ENCODE measurements around the gene ISLR. TPM values are rescaled to one million over a fixed set of nuclear protein-coding genes. Genes with fewer than 3 reads are reported as not detected.

The ISLR gene
- total RNA-seq, 1 experiment from 2014 or later: 0.11 TPM

- H2BK15ac ChIP-seq (ENCODE audit: low read depth, low read length): no peak overlapping the region
- no peak overlapping the region for H3K56ac ChIP-seq (ENCODE audit: insufficient read length, low read depth, low read length)
- no peak overlapping the region for H2BK5ac ChIP-seq (ENCODE audit: insufficient read length, low read length)
- H2AFZ ChIP-seq (ENCODE audit: low read length): no peak overlapping the region
- Mint-ChIP-seq H3K27ac (no peak overlapping the region; a peak in 1 of 7 replicates), H3K36me3 (ENCODE audit: insufficient read depth in 1 of 3, low read depth in 3 of 3) (no peaks in the 10 kb centered on the region; a peak in 3 of 7 replicates), H3K27me3 (ENCODE audit: low read depth) (peaks cover 99% of the 10 kb centered on the region), H3K4me1 (peaks cover 49 to 59% of the 10 kb centered on the region in 2 experiments), H3K9me3 (peaks cover 2 to 6% of the 10 kb centered on the region in 2 experiments; a peak in 2 of 5 replicates), H3K4me3 (peak overlapping the region; percentile 36 to 78)
- no peaks in the 10 kb centered on the region for H3K9me3 ChIP-seq (ENCODE audit: control insufficient read depth, low read depth, low read length)
- DNase-seq: peak; percentile 73
- peaks cover 4% of the 10 kb centered on the region for H4K20me1 ChIP-seq (ENCODE audit: control insufficient read depth, insufficient read depth, insufficient read length)
- TF ChIP-seq CTCF (conservative IDR thresholded peaks at IDR 0.05): no peak
- H3K23me2 ChIP-seq (ENCODE audit: insufficient read length, low read depth, low read length, poor library complexity, severe bottlenecking): peaks cover 20% of the 10 kb centered on the region
- H3K79me1 ChIP-seq (ENCODE audit: insufficient read depth, low read depth, low read length, poor library complexity, severe bottlenecking): no peaks in the 10 kb centered on the region
- no peak overlapping the region for H3T11ph ChIP-seq (ENCODE audit: low read length)
- no peak overlapping the region for H4K91ac ChIP-seq (ENCODE audit: insufficient read length, low read depth, low read length)
- no peak overlapping the region for H3K18ac ChIP-seq (ENCODE audit: insufficient read length, low read depth, low read length)
- H2AK5ac ChIP-seq (ENCODE audit: insufficient read length, low read length): no peak overlapping the region
- no peak overlapping the region for H4K8ac ChIP-seq (replicated peaks; ENCODE audit: insufficient read length, low read depth, low read length)
- H3K14ac ChIP-seq (ENCODE audit: insufficient read depth, low read length): no peak overlapping the region
- H3K4me2 ChIP-seq (ENCODE audit: insufficient read depth, insufficient read length, low read length): peak overlapping the region; percentile 82
- no peak overlapping the region for H3K27ac ChIP-seq (ENCODE audit: insufficient read length, low read depth, low read length)
- H2BK12ac ChIP-seq (ENCODE audit: insufficient read length, low read depth, low read length): no peak overlapping the region
- no peak overlapping the region for H3K23ac ChIP-seq (ENCODE audit: insufficient read length, low read depth, low read length)
- no peak overlapping the region for H3K4ac ChIP-seq (ENCODE audit: low read depth, low read length)
- H4K5ac ChIP-seq (ENCODE audit: insufficient read length, low read depth, low read length): no peak overlapping the region
- H2BK120ac ChIP-seq (ENCODE audit: low read depth, low read length, poor library complexity, severe bottlenecking): no peak overlapping the region
- no peaks in the 10 kb centered on the region; the same call in 1 of the 2 replicates for H3K4me1 ChIP-seq (ENCODE audit: insufficient read depth, low read length)
- H2BK20ac ChIP-seq (ENCODE audit: low read depth, low read length, poor library complexity, severe bottlenecking): no peak overlapping the region
- WGBS (ENCODE audit: extremely low coverage, insufficient read length, low lambda C conversion rate): no CpG with 5 or more reads among the region's 40 CpGs
- H3K79me2 ChIP-seq (ENCODE audit: insufficient read depth, low read length): no peaks in the 10 kb centered on the region
- no peak overlapping the region for H3K9ac ChIP-seq (ENCODE audit: extremely low read depth, insufficient read length, low read length)
- peaks cover 69% of the 10 kb centered on the region for H3K27me3 ChIP-seq (ENCODE audit: insufficient read depth, low read length)
Measured at GRCh38 chr15:74129586-74130154, 43.8 kb upstream of the ISLR start.

Data from H9 (cell line).